Activated T-helper 1 cell treated with Interleukin-2 at 50 U/mL for 16 hours (primary cell): ENCODE results near the gene RALGPS1.
"Not testable (repeated sequence)": the region's sequence is repeated elsewhere in the genome, so short reads cannot be mapped to it uniquely, and the experiment has no call there.

Source experiments
- DNase-seq: peaks from one replicate; pipeline ENCODE4 v3.0.0-alpha.2; 2020; ENCODE audit warnings: low read depth

The RALGPS1 gene

DNA sequence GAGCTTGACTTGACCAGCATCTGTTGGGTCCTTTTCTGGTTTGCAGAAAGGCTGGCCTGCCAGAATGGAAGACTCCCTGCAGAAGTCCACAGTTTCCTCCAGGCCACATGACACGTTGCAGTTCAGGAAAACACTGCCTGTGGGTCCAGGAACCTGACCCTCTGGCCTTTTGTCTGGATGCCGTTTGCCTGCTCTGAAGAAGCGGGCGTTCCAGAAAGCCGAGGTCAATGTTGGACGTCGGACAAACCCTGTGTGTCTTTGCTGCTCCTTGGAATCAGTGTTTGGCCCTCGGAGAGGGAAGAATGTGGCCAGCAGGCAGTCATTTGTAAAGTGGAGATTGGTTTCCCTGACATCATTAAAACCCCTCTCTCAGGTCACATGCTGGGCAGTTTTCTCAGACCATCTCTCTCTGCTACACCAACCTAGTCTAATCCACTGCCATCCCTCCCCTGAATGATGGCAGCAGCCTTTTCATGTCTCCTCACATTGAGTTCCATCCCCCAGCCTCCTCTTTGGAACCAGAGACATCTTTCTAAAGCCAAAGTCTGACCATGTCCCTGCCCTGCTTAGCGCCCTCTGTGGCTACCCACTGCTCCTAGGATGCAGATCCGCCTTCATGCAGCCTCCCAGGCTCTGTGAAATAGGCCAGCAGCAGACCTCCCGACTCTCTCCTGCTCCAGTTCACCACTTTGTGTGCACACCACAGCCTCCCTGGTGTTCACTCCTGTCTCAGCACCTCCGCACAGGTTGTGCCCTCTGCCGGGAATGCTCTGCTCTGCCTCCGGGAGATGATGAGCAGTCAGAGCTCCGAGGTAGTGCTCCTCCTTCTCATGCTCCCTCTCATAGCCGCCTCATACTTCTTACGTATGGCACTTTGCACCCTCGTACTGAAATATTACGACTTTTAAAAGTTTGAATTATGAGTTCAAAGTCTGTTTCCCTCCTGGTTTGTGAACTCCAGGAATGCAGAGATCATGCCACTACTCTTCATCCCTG is 75.6 kb downstream of the RALGPS1 start:
- DNase-seq = no peak

DNA sequence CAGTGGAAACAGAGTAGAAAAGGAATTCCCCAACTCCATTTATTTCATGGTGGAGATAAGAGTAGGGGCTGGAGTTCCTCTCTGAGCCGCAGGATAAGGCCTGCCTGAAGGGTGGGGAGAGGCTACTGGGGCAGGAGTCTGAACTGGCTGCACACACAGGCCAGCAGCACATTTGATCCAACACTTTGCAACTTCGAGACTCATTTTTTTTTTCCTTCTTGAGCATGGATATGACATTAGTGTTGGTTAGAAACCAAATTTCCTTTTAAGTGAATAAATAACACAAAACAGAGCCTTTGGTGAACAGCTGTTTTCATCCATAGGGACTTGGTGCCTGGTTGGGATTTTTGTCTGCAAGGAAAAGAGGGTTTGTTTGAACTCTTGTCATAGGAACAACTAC is 76.6 kb downstream of the RALGPS1 start:
- DNase-seq = no peak

- no peak for DNase-seq
Observed at GRCh38 chr9:126992427-126992826, 77.8 kb downstream of the RALGPS1 start.

DNA sequence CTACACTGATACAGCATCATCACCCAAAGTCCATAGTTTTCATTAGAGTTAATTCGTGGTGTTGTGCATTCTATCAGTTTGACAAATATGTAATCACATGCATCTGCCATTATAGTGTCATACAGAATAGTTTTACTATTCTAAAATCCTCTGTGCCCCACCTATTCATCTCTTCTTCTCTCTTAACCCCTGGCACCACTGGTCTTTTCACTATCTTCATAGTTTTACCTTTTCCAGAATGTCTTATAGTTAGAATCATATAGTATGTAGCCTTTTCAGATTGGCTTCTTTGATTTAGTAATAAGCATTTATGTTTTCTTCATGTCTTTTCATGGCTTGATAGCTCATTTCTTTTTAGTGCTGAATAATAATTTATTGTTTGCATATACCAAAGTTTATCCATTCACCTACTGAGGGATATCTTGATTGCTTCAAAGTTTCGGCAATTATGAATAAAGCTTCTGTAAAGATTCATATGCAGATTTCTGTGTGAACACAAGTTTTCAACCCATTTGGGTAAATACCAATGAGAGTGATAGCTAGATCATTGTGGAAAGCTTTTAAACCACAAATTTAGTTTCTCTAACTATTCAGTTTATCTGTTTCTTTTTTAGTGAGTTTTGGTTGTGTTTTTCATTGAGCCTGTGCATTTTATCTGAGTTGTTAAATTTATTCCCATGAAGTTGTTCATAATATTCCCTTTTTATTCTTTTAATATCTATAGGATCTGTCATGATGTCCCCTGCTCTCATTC is 84.9 kb downstream of the RALGPS1 start:
- no peak for DNase-seq

GRCh38 chr9:127004946-127005769 is 90.6 kb downstream of the RALGPS1 start:
- DNase-seq = peak; percentile 39

DNA sequence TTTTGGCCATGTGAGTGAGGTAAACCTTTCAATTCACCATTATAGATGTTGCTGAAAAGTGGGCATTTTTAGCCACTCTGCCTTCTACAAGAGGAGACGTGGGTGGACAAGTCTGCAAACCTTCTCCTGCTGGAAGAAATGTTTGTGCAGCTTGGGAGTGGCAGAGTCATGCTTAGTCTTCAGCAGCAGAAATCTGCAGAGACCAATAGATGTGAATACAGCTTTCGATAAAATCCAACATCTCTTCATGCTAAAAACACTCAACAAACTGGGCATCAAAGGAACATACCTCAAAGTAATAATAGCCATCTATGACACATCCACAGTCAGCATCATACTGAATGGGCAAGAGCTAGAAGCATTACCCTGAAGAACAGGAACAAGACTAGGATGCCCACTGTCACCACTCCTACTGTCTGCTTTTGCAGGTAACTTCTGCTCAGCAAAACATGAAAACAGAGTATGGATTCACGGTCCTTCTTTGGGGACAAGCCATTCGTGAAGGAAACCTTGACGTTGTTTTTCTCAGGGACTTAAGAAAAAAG is 91.3 kb downstream of the RALGPS1 start:
- DNase-seq = no peak

GRCh38 chr9:127007638-127008037 is 93.1 kb downstream of the RALGPS1 start:
- DNase-seq = no peak

GRCh38 chr9:127008076-127008475 is 93.5 kb downstream of the RALGPS1 start:
- DNase-seq = no peak

DNA sequence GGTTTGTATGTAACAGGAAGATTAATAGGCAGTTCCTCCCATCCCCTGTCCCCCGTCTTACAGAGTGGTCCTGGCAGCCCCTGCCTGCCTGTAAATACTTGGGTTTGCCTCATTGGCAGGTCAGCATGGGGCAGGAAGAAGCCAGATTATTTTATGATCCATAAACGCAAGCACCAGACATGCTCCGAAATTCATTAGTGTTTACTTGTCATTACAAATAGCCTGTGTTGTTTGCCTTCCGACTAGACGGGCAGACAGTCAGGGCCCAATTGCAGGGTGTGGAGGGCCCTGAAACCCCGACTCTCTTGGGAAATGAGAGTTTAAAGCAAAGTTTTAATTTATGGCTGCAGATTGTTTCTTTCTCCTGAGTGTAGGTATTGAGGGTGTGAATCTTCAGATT is 97.2 kb downstream of the RALGPS1 start:
- DNase-seq = no peak

DNA sequence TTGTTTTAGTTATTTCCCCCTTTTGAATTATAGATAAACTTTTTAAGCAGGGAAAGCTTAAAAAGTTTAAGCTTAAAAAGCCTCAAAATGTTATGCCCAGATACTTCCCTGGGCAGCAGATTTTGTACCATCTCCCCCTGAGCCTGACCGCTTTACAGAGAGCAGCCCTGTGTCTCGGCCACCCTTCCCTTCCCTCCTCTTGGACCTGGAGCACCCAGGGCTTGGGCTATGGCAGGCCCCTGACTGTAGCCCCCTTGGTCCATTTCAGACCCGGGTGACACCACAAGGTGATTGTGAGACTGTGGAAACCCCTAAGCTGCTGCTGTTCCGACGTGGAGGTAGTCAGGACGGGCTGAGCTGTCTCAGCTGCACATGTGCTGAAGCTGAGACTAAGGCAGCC is 97.7 kb downstream of the RALGPS1 start:
- DNase-seq = no peak

DNA sequence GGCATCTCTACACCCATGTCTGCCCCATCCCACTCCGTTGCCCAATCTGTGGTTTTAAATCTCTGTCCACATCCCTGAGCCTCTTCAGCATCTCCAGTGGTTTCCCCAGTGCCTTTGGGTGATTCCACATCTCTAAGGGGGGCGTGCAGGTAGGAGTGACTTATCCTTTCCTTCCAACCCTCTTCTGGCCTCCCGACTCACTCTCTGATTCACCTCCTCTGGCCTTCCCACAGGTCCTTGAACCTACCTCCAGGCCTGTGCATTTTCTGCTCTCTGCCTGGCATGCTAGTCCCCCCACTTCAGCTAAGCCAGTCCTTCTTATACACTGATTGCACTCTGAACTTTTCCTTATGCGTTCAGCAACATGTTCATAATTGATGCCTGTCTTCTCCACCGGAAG is 99.0 kb downstream of the RALGPS1 start:
- no peak for DNase-seq

DNA sequence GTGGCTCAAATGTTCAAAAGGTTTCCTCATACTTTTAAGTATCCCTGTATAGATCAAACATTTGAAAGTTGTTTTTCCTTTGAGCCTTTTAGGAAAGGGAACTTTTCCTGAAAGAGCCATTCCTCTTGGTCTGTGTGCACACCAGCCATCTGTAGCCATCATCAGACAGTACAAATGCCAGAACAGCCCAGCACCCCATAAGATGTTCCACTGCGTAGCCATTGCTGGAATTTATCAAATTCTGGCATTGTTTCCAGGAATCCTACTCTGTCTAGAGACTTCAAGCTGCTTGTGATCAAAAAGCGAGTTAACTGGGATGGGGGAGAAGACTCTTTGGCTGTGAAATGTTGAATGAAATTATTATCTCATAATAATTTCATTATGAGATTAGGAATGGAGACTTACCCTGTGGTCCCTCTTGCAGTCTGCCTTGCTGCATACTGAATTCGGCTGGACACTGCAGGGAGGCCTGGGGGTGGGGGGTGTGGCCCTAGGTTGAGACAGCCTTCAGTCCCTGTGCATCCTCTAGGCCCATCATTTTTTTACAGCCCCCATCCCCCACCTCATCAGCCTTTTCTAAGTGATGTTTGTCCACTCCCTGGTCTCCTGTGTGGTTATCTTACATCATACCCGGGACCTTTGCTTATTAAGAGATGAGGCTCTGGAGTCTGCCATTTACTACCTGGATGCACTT is 99.8 kb downstream of the RALGPS1 start:
- no peak for DNase-seq

- DNase-seq = no peak
Observed at GRCh38 chr9:127014910-127015540, 100.4 kb downstream of the RALGPS1 start.

DNA sequence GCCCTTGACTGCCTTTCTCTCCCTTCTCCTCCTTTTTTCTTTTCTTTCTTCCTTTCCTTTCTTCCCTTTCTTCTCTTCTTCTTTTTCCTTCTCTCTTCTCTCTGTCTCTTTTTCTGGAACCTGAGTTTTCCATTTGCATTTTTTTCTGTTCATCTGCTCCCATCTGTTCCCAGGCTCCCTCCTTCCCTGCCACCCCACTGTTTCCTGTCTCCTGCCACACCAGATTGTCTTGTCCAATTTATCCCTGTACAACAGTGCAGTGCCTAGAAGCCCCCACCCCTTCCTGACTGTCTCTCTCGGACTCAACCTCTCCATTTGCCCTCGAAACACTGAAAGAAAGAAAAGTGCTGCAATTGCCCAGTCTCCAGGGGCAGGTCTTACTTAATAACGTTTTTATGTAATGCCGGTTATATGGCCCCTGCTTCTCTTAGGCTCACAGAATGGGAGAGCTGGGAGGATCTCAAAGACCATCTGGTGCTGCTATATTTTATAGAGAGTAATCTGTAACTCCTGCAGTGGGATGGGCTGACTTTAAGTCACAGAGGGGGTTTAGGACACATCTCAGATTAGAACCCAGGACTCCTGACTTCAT is 101.4 kb downstream of the RALGPS1 start:
- DNase-seq = no peak

GRCh38 chr9:127017979-127018378 is 103.4 kb downstream of the RALGPS1 start:
- DNase-seq = not testable (repeated sequence)

- no peak for DNase-seq
Observed at GRCh38 chr9:127018935-127019334, 104.4 kb downstream of the RALGPS1 start.

GRCh38 chr9:127020036-127020801 is 105.6 kb downstream of the RALGPS1 start:
- DNase-seq = no peak

- no peak for DNase-seq
Observed at GRCh38 chr9:127020802-127021078, 106.2 kb downstream of the RALGPS1 start.

DNA sequence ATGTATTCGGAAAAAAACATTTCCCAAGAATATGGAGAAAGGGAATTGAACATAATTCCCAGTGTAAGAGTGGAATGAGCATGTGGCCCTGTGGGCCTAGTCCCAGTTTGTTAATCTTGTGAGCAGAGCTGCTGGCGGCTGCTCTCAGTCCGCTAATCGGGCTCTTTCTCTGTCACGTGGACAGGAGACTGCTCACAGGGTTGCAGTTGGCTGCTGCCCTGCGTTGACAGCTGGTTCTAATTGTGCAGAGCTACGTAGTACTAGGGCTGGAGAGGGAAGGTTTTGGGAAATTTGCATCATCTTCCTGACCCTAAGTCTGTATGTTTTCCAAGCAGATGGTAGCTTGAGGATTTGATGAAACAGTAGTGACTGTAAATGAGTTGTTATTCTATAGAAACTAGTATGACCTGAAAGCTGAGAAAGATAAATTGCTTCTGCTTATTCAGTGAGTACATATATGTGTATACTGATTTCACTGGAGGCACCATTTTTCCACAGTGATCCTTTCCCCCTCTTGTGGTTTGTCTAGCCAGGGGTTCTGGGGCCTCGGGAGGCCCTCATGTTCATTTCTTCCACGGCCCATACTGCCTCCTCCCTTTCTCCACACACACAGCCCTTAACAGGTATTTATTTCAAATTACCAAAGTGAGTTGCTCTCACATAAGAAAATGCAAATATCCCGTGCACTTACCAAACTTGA is 107.2 kb downstream of the RALGPS1 start:
- no peak for DNase-seq
